VCaP (cell line): Measurements from ENCODE around the gene ISM1.

Experiments used
- H3K27ac ChIP-seq: fragments of 450-650 bp; 2 replicates; pipeline ENCODE4 v1.5.1; 2017
- TF ChIP-seq, protein P1 (sequence below): fragments of 450-650 bp; conservative IDR thresholded peaks from 2 replicates; pipeline ENCODE4 v1.5.1; 2017; ENCODE audit warnings: mild to moderate bottlenecking, moderate library complexity

The ISM1 gene

DNA sequence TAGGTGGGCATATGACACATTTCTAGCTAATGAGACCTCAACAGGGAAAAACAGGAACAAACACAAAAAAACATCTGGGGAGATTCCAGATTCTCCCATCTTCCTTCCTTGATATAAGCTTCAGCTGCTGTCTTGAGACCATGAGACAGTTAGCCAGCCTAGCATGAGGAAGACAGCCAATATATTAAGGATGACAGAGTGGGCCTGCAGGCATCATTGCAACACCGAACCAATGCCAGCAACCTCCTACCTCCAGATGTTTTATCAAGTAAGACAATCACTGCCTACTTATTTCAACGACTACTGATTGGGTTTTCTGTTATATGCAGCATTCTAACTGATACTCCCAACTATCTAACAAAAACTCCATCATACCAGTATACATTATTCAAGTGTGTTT lies 119.0 kb downstream of the ISM1 start:
- TF ChIP-seq, protein P1, sequence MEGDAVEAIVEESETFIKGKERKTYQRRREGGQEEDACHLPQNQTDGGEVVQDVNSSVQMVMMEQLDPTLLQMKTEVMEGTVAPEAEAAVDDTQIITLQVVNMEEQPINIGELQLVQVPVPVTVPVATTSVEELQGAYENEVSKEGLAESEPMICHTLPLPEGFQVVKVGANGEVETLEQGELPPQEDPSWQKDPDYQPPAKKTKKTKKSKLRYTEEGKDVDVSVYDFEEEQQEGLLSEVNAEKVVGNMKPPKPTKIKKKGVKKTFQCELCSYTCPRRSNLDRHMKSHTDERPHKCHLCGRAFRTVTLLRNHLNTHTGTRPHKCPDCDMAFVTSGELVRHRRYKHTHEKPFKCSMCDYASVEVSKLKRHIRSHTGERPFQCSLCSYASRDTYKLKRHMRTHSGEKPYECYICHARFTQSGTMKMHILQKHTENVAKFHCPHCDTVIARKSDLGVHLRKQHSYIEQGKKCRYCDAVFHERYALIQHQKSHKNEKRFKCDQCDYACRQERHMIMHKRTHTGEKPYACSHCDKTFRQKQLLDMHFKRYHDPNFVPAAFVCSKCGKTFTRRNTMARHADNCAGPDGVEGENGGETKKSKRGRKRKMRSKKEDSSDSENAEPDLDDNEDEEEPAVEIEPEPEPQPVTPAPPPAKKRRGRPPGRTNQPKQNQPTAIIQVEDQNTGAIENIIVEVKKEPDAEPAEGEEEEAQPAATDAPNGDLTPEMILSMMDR = no peak
- H3K27ac ChIP-seq = no peak overlapping the region

DNA sequence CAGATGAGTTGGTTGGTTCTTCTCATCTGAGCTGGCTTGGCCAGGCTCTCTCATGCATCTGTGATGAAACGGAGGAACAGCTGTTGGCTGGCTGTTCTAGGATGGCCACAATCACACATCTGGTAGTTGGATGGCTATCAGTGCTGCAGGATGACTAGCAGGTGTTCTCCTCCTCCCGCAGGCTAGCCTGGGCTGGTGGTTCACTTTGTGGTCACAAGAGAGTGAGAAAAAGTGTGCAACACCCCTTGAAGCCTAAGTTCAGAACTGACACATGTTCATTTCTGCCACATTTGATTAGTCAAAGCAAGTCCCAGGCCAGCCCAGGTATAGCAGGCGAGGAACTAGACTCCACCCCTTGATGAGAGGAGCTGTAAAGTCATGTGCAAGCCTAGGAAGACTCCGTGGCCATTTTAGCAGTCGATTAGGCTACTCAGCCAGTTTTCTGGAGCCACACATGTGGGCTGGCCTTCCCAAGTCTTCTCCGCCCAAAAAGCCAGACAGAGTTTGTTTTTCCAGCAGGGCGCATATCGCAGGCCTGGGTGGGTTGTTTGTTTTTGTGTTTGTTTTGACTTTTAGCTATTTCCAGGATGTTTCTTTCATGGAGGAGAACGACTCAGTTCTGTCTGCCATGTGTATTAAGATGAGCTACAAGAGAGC lies 120.8 kb downstream of the ISM1 start:
- no peak overlapping the region for H3K27ac ChIP-seq
- TF ChIP-seq, protein P1 = no peak

DNA sequence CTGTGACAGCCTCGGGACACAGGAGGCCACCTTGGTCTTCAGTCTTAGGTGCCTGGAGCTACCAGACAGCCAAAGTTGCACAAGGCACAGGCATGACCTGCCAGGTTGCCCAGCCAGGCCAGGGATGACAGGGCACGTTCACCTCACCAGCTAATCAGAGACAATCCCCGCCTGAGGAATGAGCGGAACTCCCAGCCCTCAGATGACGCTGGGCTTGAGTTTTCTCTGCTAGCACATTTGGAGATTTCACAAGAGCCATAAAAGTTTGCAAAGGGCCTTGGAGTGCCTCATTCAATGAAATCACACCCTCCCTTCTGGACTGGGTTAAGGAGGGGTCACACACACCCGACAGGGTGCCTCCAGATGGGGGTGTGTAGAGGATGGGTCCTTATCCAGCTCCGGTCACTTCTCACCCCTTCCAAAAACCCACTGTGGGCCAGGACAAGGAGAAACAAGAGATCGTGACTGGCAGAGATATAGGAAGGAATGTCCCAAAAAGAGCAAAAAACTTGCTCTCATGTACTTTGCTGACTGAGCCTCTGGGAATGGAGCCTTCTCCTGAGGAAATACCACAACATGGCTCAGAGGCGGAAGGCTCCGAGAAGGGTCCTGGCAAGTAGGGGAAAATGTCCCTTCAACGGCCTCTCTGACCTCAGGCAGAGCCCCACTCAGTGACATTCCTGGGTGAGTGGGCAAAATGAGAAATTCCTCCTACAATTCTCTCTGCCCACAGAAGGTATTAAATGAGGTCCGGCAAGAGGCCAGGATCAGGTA lies 121.6 kb downstream of the ISM1 start:
- H3K27ac ChIP-seq = no peak overlapping the region
- TF ChIP-seq, protein P1 = no peak

DNA sequence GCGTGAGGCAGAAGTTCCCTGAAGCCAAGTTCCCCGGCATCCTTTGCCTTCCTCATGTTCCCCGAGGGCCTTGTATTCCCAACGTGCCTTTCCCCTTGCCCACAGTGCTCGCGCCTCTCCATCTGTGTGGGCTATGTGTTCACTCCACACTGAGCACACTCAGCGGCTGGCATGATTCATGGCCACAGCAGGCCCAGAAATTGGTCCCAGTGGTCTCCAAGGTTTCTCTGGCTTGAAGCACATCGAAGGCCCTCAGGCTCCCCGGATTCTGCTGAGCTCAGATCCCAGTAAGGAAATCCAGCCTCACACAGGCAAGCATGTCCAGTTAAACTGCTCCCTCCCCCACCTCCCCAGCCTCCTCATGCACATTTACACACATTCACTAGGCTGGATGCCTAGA lies 123.6 kb downstream of the ISM1 start:
- H3K27ac ChIP-seq = no peak overlapping the region
- TF ChIP-seq, protein P1 = no peak

DNA sequence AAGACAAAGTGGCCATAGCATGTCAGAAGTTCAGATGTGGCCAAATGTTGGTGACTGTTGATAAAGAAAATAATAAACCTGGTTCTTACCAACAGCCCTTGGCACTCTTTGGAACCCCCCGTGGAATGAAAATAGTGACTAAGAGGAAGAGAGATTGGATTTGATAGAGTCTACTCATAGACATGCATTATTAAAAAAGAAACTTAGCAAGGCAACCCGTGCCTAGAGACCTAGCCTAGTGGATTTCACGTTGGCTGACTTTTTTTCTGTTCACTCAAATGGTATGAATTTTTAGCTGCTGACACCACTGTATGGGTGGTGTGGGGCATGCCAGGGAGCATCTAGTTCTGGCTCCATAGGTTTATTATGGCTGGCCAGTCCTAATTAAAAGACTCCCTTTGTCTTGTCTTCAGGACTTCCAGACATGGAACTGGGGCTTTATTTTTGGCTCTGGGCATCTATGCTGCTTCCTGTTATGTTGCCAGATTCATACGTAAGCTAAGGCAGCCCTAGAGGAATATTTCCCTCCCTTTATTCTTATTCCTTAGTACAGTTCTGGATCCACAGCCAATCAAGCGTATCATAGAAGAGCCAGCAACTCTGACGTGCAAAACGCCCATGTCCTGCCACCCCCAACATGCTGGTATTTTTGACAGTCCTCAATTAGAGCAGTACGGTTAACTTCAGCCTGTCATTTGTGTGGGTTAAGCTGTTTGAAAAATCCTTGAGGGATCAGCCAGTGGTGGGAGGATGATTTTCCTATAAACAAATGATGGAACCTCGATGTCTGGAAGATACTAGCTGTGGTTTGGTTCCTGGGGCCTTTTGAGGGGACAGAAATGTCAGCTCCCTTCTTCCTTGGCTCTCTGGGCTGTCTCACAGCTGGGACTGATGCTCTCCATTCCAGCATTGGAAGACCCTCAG lies 127.5 kb downstream of the ISM1 start:
- no peak overlapping the region for H3K27ac ChIP-seq
- TF ChIP-seq, protein P1 = no peak

DNA sequence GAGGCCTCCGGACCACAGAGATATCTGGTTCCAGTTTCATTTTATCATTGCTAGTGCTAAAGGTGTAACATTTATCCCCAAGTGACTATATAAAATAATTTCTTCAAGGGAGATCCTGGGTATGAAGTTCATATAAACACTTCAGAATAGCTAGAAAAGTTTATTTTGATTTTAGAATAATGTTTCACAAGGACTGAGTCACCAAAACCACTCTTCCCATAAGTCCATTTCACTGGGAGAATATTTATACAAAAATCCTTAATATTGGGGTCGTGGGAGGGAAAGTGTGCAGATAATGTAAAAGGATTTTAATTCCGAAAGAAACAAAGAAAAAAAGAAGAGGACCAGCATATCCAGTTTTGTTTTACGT lies 128.1 kb downstream of the ISM1 start:
- no peak overlapping the region for H3K27ac ChIP-seq
- TF ChIP-seq, protein P1 = no peak
